Measurements from ENCODE around the gene TXNDC8. TPM values are rescaled to one million over a fixed set of nuclear protein-coding genes. Genes with fewer than 3 reads are reported as not detected.

The TXNDC8 gene
- total RNA-seq, 1 experiment from 2014 or later = not detected

DNA sequence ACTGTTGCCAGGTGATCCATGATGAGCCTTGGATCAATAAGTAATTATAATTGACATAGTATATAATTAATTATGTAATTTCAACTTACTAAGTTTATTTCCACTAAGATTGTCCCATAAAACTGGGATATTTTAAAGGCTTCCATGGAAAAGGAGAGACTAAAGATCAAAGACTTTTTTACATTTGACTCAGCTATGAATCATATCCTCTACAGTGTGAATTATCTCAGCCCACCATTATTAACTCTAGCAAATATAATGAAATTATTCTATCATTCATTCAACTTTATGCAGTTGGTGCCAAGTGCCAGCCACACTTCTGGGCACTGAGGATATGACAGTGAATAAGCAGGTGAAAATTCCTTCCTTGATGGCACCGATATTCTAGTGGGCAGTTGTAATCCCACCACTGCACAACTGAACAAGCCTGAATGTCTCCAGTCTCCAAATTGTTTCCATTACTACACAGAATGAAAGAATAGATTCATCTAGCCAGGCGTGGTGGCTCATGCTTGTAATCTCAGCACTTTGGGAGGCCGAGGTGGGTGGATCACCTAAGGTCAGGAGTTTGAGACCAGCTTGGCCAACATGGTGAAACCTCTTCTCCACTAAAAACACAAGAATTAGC, 59.5 kb downstream of the TXNDC8 start:
- TF ChIP-seq CTCF (IDR thresholded peaks at IDR 0.05; ENCODE audit: unreplicated experiment) = no peak
- Mint-ChIP-seq H3K27me3 (ENCODE audit: insufficient read depth, unreplicated experiment) (no peaks in the 10 kb centered on the region), H3K27ac (ENCODE audit: low read depth, unreplicated experiment) (no peak overlapping the region), H3K4me3 (ENCODE audit: unreplicated experiment) (no peak overlapping the region), H3K4me1 (ENCODE audit: insufficient read depth, unreplicated experiment) (no peaks in the 10 kb centered on the region), H3K36me3 (ENCODE audit: insufficient read depth, unreplicated experiment) (no peaks in the 10 kb centered on the region), H3K9me3 (ENCODE audit: unreplicated experiment) (no peaks in the 10 kb centered on the region)
- CTCF ChIA-PET = interaction anchor here (0.6 to 0.7 kb wide), 2 partner anchors 18 to 29 kb away, joined by 3 read pairs; no protein-coding TSS in a partner anchor
- POLR2A ChIA-PET = interaction anchor here (1.5 to 9.2 kb wide), 2 partner anchors 20 to 24 kb away, joined by 8 to 155 read pairs; partner anchors contain the start of gene TXN
- no TSS peak for BruUV-seq (replicated peaks)
- DNase-seq (ENCODE audit: unreplicated experiment) = no peak
- intact Hi-C loops (cut with micrococcal nuclease) = no loop called here

DNA sequence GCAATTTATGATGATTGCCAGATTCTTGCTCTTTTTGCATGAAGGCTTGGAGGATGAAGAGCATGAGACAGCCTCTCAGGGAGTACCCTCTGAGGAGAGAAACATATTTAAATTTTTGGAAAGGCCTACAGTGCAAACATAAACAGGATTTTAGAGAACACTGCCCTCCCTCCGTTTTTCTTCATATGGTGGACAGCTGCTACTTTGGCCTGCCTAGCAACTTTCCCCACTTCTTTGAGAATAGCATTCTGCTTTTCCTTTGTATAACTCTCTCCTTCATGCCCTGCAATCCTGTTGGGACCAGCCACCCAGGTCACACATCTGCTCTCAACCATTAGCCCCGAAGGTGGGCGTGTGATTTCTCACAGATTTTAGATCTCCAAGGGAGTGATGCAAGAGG, 60.9 kb downstream of the TXNDC8 start:
- H3K4me1 Mint-ChIP-seq (ENCODE audit: insufficient read depth, unreplicated experiment) = no peaks in the 10 kb centered on the region
- no peak overlapping the region for H3K27ac Mint-ChIP-seq (ENCODE audit: low read depth, unreplicated experiment)
- H3K9me3 Mint-ChIP-seq (ENCODE audit: unreplicated experiment) = no peaks in the 10 kb centered on the region
- TF ChIP-seq CTCF (IDR thresholded peaks at IDR 0.05; ENCODE audit: unreplicated experiment) = no peak
- no peaks in the 10 kb centered on the region for H3K27me3 Mint-ChIP-seq (ENCODE audit: insufficient read depth, unreplicated experiment)
- ChIA-PET POLR2A (interaction anchor here (1.0 to 9.2 kb wide), 2 partner anchors 8 to 18 kb away, joined by 3 to 155 read pairs; partner anchors contain the start of gene TXN), CTCF (no interaction called here)
- no peaks in the 10 kb centered on the region for H3K36me3 Mint-ChIP-seq (ENCODE audit: insufficient read depth, unreplicated experiment)
- no peak for DNase-seq (ENCODE audit: unreplicated experiment)
- no TSS peak for BruUV-seq (replicated peaks)
- intact Hi-C loops (cut with micrococcal nuclease) = no loop called here
- no peak overlapping the region for H3K4me3 Mint-ChIP-seq (ENCODE audit: unreplicated experiment)

DNA sequence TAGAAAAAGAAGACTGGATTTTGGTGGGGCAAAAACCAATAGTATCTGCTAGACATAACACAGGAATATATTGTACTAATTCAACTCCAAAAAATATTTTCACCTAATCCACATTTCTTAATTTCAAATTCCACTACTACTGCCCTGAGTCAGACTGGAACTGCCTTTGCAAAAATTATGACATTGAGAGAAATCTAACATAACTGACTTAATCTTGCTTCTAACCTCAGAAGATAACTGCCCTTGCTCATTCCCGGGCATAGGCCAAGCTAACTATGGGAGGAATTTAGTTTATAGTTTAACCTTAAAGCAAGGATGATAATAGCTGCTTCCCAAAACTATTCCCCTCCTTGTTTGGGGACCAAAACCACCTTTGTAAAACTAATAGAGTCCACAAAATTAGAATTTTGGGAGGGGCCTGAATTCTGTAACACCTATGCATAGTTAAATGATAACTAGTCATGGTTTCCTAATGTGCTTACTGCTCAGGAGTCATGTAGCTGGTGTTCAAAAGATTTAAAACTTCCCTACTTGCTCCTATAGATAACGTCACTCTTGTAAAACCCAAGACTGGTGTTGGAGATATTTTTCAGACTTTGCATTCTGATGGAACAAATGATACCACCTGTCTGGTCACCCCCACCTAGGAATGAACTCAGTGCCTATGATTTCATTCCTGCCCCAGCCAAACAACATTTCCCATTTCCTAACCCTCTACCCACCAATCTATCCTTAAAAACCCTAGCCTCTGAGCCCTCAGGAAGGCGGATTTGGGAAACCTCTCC, 67.3 kb downstream of the TXNDC8 start:
- DNase-seq (ENCODE audit: unreplicated experiment) = no peak
- ChIA-PET POLR2A (interaction anchor here (1.0 to 5.5 kb wide), 2 partner anchors 11 to 13 kb away, joined by 4 to 42 read pairs; partner anchors contain the start of gene TXN), CTCF (interaction anchor here (0.6 kb wide), 1 partner anchor 82 kb away, joined by 4 read pairs; no protein-coding TSS in a partner anchor)
- no peaks in the 10 kb centered on the region for H3K9me3 Mint-ChIP-seq (ENCODE audit: unreplicated experiment)
- no peaks in the 10 kb centered on the region for H3K36me3 Mint-ChIP-seq (ENCODE audit: insufficient read depth, unreplicated experiment)
- BruUV-seq (replicated peaks) = no TSS peak
- no peak for TF ChIP-seq CTCF (IDR thresholded peaks at IDR 0.05; ENCODE audit: unreplicated experiment)
- no peak overlapping the region for H3K4me3 Mint-ChIP-seq (ENCODE audit: unreplicated experiment)
- H3K4me1 Mint-ChIP-seq (ENCODE audit: insufficient read depth, unreplicated experiment) = no peaks in the 10 kb centered on the region
- intact Hi-C loops (cut with micrococcal nuclease) = no loop called here
- H3K27me3 Mint-ChIP-seq (ENCODE audit: insufficient read depth, unreplicated experiment) = no peaks in the 10 kb centered on the region
- H3K27ac Mint-ChIP-seq (ENCODE audit: low read depth, unreplicated experiment) = no peak overlapping the region

- BruUV-seq (replicated peaks) = no TSS peak
- ChIA-PET CTCF (no interaction called here), POLR2A (no interaction called here)
- TF ChIP-seq CTCF (IDR thresholded peaks at IDR 0.05; ENCODE audit: unreplicated experiment) = no peak
- intact Hi-C loops (cut with micrococcal nuclease) = no loop called here
- Mint-ChIP-seq H3K36me3 (ENCODE audit: insufficient read depth, unreplicated experiment) (no peaks in the 10 kb centered on the region), H3K4me1 (ENCODE audit: insufficient read depth, unreplicated experiment) (no peaks in the 10 kb centered on the region), H3K27me3 (ENCODE audit: insufficient read depth, unreplicated experiment) (no peaks in the 10 kb centered on the region), H3K27ac (ENCODE audit: low read depth, unreplicated experiment) (no peak overlapping the region), H3K4me3 (ENCODE audit: unreplicated experiment) (no peak overlapping the region), H3K9me3 (ENCODE audit: unreplicated experiment) (no peaks in the 10 kb centered on the region)
- no peak for DNase-seq (ENCODE audit: unreplicated experiment)
Observed at GRCh38 chr9:110266795-110267194, 70.9 kb downstream of the TXNDC8 start.

All from MCF 10A (cell line).